Sigmoid colon (tissue), 7 donors: ENCODE data around the gene HMGCL. TPM values are rescaled to one million over a fixed set of nuclear protein-coding genes. Genes with fewer than 3 reads are reported as not detected.
A peak's percentile ranks its signal among the peaks of the same experiment; 100 is the strongest.

ENCODE experiments used
- DNase-seq: peaks from one replicate; pipeline ENCODE4 v3.0.0-alpha.2; 2019
- H3K27ac ChIP-seq, 4 donors: fragments of 200-600 bp; sonication (generic); one replicate each; pipeline ENCODE4 v1.5.1; 2016 to 2019; ENCODE audit warnings: mild to moderate bottlenecking in 1 of 4
- H3K27me3 ChIP-seq, 3 donors: fragments of 200-600 bp; sonication (generic); one replicate each; pipeline ENCODE4 v1.5.1; 2019; ENCODE audit warnings: mild to moderate bottlenecking in 1 of 3
- H3K36me3 ChIP-seq, 4 donors: fragments of 200-600 bp; sonication (generic); one replicate each; pipeline ENCODE4 v1.5.1; 2016 to 2019
- H3K4me1 ChIP-seq, 4 donors: fragments of 200-600 bp; sonication (generic); one replicate each; pipeline ENCODE4 v1.5.1; 2017 to 2019
- H3K4me3 ChIP-seq, 4 donors: fragments of 200-600 bp; sonication (generic); one replicate each; pipeline ENCODE4 v1.5.1; 2017 to 2019; ENCODE audit warnings: mild to moderate bottlenecking in 2 of 4, moderate library complexity in 1 of 4
- H3K9me3 ChIP-seq, 4 donors: fragments of 200-600 bp in 3 of 4; sonication (generic) in 3 of 4; one replicate each; pipeline versions ENCODE4 v1.5.1 to v1.6.1; 2013 to 2019
- EP300 ChIP-seq, 4 donors: sonication (generic); formaldehyde crosslinking; IDR thresholded peaks; one replicate each; pipeline ENCODE4 v1.6.1; 2017; ENCODE audit warnings: antibody characterized with exemption in 4 of 4
- POLR2A ChIP-seq, 2 donors: fragments of 450-650 bp; IDR thresholded peaks; one replicate each; pipeline ENCODE4 v1.6.1; 2016; ENCODE audit warnings: antibody characterized with exemption in 2 of 2, mild to moderate bottlenecking in 2 of 2, moderate library complexity in 2 of 2
- POLR2AphosphoS5 ChIP-seq, 4 donors: sonication (generic); formaldehyde crosslinking; IDR thresholded peaks; one replicate each; pipeline ENCODE4 v1.6.1; 2017; ENCODE audit warnings: antibody characterized with exemption in 4 of 4
- WGBS, 2 donors: extraction: QIAGEN DNeasy Blood & Tissue Kit; methylation state at CpG; one replicate each; pipeline ENCODE4 v1.1.7; 2013; 5-methylcytosine and 5-hydroxymethylcytosine counted together
- intact Hi-C: fragments of 100-400 bp; cut with DNase I; formaldehyde crosslinking; loops from one replicate; pipeline ENCODE4 v1.15.1; 2023
- polyA plus RNA-seq, 3 donors: library from polyadenylated mRNA; stranded (reverse); fragments of 200-250 nt; gene quantifications; one replicate each; pipeline ENCODE4 v1.2.3, GENCODE V29; 2013
- total RNA-seq, 4 donors: library from RNA; depleted of rRNA; stranded (reverse); fragments of >200 nt; gene quantifications; one replicate each; pipeline ENCODE4 v1.1.0, GENCODE V29; 2016
- TF ChIP-seq, protein P1 (sequence below), 4 experiments: fragments of 450-650 bp in 3 of 4; fragments of 200-600 bp in 1 of 4; IDR thresholded peaks; one replicate each; pipeline ENCODE4 v1.5.1; 2016 to 2019; ENCODE audit warnings: antibody characterized with exemption in 4 of 4, mild to moderate bottlenecking in 3 of 4, moderate library complexity in 2 of 4
- donor health status: healthy with polysubstance abuse.
- donor health status: Bipolar disorder and iron deficiency.
- donor health status: healthy.

HMGCL gene
- total and polyA plus RNA-seq, 7 donors: 24.8 to 156 (median 47.4) TPM

DNA sequence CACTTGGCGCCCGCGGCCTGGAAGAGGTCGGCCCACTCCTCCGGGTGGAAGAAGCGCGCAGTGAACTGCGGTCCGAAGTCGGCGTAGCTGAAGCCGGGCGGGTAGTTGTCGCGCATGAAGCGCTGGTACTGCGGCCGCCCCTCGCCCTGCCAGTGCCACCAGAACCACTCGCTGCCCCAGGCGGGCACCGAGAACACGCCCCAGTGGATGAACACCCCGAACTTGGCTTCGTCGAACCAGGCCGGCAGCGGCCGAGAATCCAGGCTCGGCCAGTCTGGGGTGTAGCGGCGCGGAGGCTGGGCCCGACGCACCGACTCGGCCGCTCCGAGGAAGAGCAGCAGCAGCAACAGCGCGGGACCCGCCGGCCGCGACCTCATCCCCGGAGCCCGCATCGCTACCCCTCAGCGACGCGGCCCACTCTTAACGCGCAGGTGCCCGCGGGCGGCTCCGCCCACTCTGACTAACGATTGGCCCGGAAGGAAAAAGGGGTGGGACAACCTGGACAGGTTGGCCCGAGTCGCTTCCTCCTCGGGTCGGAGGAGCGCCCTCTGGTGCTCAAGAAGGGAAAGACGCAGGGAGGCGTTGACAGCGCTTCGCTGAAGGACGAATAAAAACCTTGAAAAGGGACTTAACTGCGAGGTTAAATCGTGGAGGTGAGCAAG lies 42.8 kb upstream of the HMGCL start, which contains the start of gene FUCA1:
Gene FUCA1, minus strand, starts transcription at position 396 of the 662 bp plus-strand sequence. Its CDS starts 4 bp downstream, at position 392.
- 0% methylated on average over 71 of the region's 71 CpGs for whole genome bisulfite sequencing, 2 donors
- H3K27me3 ChIP-seq: no peaks in the 10 kb centered on the region
- H3K4me1 ChIP-seq: peaks cover 0 to 23% (median 14%) of the 10 kb centered on the region in 4 donors
- DNase-seq: peak; percentile 96
- H3K4me3 ChIP-seq: peak within 1 kb of the TSS; percentile 77 to 96 (median 84)
- H3K9me3 ChIP-seq: no peaks in the 10 kb centered on the region
- peak within 1 kb of the TSS; percentile 71 to 81 (median 78) for H3K27ac ChIP-seq
- intact Hi-C loops: loop anchor here (1.0 to 10.0 kb wide), 5 partner anchors 43 to 159 kb away; partner anchors contain the start of genes GALE, HMGCL and PITHD1
- TF ChIP-seq EP300 (IDR thresholded peaks at IDR 0.05): no peak
- TF ChIP-seq POLR2A (IDR thresholded peaks at IDR 0.05): peak; percentile 53 to 68
- TF ChIP-seq, protein P1, sequence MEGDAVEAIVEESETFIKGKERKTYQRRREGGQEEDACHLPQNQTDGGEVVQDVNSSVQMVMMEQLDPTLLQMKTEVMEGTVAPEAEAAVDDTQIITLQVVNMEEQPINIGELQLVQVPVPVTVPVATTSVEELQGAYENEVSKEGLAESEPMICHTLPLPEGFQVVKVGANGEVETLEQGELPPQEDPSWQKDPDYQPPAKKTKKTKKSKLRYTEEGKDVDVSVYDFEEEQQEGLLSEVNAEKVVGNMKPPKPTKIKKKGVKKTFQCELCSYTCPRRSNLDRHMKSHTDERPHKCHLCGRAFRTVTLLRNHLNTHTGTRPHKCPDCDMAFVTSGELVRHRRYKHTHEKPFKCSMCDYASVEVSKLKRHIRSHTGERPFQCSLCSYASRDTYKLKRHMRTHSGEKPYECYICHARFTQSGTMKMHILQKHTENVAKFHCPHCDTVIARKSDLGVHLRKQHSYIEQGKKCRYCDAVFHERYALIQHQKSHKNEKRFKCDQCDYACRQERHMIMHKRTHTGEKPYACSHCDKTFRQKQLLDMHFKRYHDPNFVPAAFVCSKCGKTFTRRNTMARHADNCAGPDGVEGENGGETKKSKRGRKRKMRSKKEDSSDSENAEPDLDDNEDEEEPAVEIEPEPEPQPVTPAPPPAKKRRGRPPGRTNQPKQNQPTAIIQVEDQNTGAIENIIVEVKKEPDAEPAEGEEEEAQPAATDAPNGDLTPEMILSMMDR (IDR thresholded peaks at IDR 0.05): peak; percentile 95 to 97 (median 96)
- peak; percentile 62 to 93 (median 82) for TF ChIP-seq POLR2AphosphoS5 (IDR thresholded peaks at IDR 0.05)
- H3K36me3 ChIP-seq: peaks cover 0 to 18% (median 4%) of the 10 kb centered on the region in 4 donors

DNA sequence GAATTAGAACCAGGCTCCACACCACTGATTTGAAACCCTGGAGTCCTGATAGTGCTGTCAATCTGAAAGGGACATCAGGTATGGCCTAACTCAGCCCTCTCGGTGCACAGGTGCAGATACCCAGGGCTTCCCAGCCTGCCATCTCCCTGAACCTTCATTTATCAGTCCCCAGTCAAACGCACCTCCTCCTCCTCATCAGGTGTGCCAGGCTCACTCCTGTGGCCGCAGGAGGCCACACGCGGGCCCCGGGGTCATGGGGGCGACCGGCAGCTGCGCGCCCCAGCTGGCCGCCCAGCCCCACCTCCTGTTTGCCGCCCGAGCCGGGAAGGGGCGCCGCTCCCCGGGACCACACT lies 42.3 kb upstream of the HMGCL start:
- peaks cover 0 to 23% (median 6%) of the 10 kb centered on the region in 4 donors for H3K36me3 ChIP-seq
- DNase-seq: no peak
- peak overlapping the region; percentile 77 to 96 (median 84) for H3K4me3 ChIP-seq
- TF ChIP-seq POLR2A (IDR thresholded peaks at IDR 0.05) (no peak), EP300 (IDR thresholded peaks at IDR 0.05) (no peak), POLR2AphosphoS5 (IDR thresholded peaks at IDR 0.05) (no peak)
- TF ChIP-seq, protein P1 (IDR thresholded peaks at IDR 0.05): no peak
- no peaks in the 10 kb centered on the region for H3K9me3 ChIP-seq
- H3K27me3 ChIP-seq: no peaks in the 10 kb centered on the region
- peak overlapping the region; percentile 71 to 81 (median 78) for H3K27ac ChIP-seq
- peaks cover 0 to 23% (median 14%) of the 10 kb centered on the region in 4 donors for H3K4me1 ChIP-seq
- WGBS, 2 donors: 1 to 3% methylated on average over 17 of the region's 17 CpGs
- intact Hi-C loops: loop anchor here (5.0 to 10.0 kb wide), 3 partner anchors 63 to 160 kb away; partner anchors contain the start of genes GALE and PITHD1

DNA sequence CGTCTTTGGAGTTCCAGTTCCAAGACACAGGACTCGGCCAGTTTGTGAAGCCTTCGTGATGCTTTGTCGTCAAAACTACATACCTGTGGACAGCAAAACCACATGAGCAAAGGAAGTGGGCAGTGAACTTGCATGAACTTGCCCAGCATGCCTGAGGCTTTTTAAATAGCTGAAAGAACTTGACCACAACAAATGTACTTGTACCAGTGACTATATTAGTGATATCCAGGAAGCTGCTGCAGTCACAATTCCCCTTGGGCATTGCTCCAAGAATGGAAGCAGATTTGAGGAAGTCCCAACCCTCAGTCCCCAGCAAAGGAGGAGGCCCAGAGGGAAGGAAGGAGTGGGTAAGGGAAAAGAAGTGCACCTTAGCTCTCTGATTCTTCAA lies 40.3 kb upstream of the HMGCL start:
- WGBS, 2 donors: 70 to 89% methylated on average over 4 of the region's 4 CpGs

DNA sequence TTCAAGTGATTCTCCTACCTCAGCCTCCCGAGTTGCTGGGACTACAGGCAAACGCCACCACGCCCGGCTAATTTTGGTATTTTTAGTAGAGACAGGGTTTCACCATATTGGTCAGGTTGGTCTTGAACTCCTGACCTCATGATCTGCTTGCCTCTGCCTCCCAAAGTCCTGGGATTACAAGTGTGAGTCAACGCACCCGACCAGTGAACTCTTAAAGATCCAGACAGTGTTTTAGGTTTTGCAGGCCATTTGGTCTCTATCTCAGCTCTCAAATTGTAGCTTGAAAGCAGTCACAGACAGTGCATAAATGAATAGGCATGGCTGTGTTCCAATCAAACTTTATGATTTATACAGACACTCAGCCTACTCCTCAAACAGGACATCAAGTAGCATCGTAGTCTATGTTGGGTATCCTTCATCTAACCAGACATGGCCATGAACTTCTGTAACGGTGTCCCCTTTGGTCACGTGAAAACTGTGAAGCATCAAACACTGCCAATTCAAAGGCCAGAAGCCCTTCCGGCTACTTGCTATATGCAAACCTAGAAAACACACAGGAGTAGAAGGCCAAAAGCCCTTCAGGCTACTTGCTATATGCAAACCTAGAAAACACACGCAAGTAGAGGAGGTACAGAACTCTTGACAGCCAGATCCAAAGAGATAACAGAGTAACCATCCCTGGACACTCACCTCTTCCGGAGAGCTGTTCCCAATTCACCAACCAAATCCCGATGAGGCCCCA lies 39.7 kb upstream of the HMGCL start:
- no peaks in the 10 kb centered on the region for H3K9me3 ChIP-seq
- DNase-seq: no peak
- no peaks in the 10 kb centered on the region for H3K27me3 ChIP-seq
- H3K4me3 ChIP-seq: no peak overlapping the region
- intact Hi-C loops: loop anchor here (5.0 to 10.0 kb wide), 3 partner anchors 60 to 162 kb away; partner anchors contain the start of genes GALE and PITHD1
- peaks cover 0 to 44% (median 12%) of the 10 kb centered on the region in 4 donors for H3K36me3 ChIP-seq
- TF ChIP-seq POLR2A (IDR thresholded peaks at IDR 0.05): no peak
- TF ChIP-seq, protein P1 (IDR thresholded peaks at IDR 0.05): no peak
- TF ChIP-seq POLR2AphosphoS5 (IDR thresholded peaks at IDR 0.05): no peak
- no peak for TF ChIP-seq EP300 (IDR thresholded peaks at IDR 0.05)
- 93 to 96% methylated on average over 13 of the region's 13 CpGs for WGBS, 2 donors
- peaks cover 0 to 23% (median 14%) of the 10 kb centered on the region in 4 donors for H3K4me1 ChIP-seq
- H3K27ac ChIP-seq: no peak overlapping the region

More for the DNA sequence above, 40.3 kb upstream of the HMGCL start:
- Histone ChIP-seq H3K4me1 (peaks cover 0 to 23% (median 14%) of the 10 kb centered on the region in 4 donors), H3K4me3 (no peak overlapping the region), H3K9me3 (no peaks in the 10 kb centered on the region), H3K27me3 (no peaks in the 10 kb centered on the region), H3K36me3 (peaks cover 0 to 40% (median 12%) of the 10 kb centered on the region in 4 donors), H3K27ac (no peak overlapping the region)
- DNase-seq: no peak
- intact Hi-C loops: loop anchor here (5.0 to 10.0 kb wide), 3 partner anchors 61 to 162 kb away; partner anchors contain the start of genes GALE and PITHD1
- TF ChIP-seq POLR2A (IDR thresholded peaks at IDR 0.05): no peak
- no peak for TF ChIP-seq EP300 (IDR thresholded peaks at IDR 0.05)
- TF ChIP-seq POLR2AphosphoS5 (IDR thresholded peaks at IDR 0.05): no peak
- TF ChIP-seq, protein P1 (IDR thresholded peaks at IDR 0.05): no peak
